Subcutaneous abdominal adipose tissue (tissue), 5 donors: ENCODE measurements around the gene SYK.
"Not testable (repeated sequence)": the region's sequence is repeated elsewhere in the genome, so short reads cannot be mapped to it uniquely, and the experiment has no call there.

Experiments used
- H3K27ac ChIP-seq: one replicate; pipeline ENCODE4 v1.7.0; 2013; ENCODE audit warnings: low read depth, mild to moderate bottlenecking, inconsistent platforms, low read length, moderate library complexity
- H3K27me3 ChIP-seq, 5 donors: one replicate each; pipeline ENCODE4 v1.7.0; 2013; ENCODE audit warnings: low read length in 5 of 5, inconsistent platforms in 1 of 5; ENCODE audit not compliant: control insufficient read depth in 5 of 5, insufficient read depth in 4 of 5
- H3K36me3 ChIP-seq, 5 donors: one replicate each; pipeline ENCODE4 v1.7.0; 2013; ENCODE audit warnings: low read length in 5 of 5; ENCODE audit not compliant: control insufficient read depth in 5 of 5, insufficient read depth in 5 of 5
- H3K4me1 ChIP-seq, 5 donors: one replicate each; pipeline ENCODE4 v1.7.0; 2013; ENCODE audit warnings: low read length in 5 of 5, mild to moderate bottlenecking in 3 of 5, moderate library complexity in 1 of 5; ENCODE audit not compliant: control insufficient read depth in 5 of 5, insufficient read depth in 5 of 5
- H3K4me3 ChIP-seq, 5 donors: one replicate each; pipeline ENCODE4 v1.7.0; 2013; ENCODE audit warnings: low read length in 5 of 5, low read depth in 1 of 5
- H3K9ac ChIP-seq, 5 donors: one replicate each; pipeline ENCODE4 v1.7.0; 2013; ENCODE audit warnings: low read length in 5 of 5, mild to moderate bottlenecking in 4 of 5, moderate library complexity in 3 of 5
- H3K9me3 ChIP-seq, 5 donors: one replicate each; pipeline ENCODE4 v1.7.0; 2013; ENCODE audit warnings: low read length in 5 of 5; ENCODE audit not compliant: control insufficient read depth in 5 of 5
- donor health status: healthy.
- donor health status: healthy.
- donor health status: healthy.
- donor health status: healthy.
- donor health status: healthy.

The SYK gene

DNA sequence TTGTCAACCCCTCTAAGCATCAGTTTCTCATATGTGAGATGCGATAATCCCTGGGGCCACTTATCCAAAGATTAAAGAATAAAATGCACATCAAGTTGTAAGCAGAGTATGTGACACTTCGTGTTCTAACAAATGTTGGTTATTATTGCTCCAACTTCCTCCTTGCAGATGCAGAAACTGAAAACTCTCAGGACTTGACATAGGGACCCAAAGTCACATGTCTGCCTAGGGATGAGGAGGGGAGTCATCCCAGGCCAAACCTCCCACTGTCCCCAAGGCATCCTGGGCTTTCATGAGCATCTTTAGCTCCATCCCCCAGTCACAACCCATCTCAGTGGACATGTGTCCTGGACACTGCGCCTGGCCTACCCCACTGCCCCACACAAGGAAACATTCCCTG, 27.5 kb upstream of the SYK start:
- H3K9me3 ChIP-seq = no peaks in the 10 kb centered on the region
- no peak overlapping the region for H3K27ac ChIP-seq
- no peaks in the 10 kb centered on the region for H3K36me3 ChIP-seq
- H3K4me1 ChIP-seq = peaks cover 0 to 3% (median 0%) of the 10 kb centered on the region in 5 donors
- no peak overlapping the region for H3K4me3 ChIP-seq
- no peak overlapping the region for H3K9ac ChIP-seq
- peaks cover 0 to 5% (median 0%) of the 10 kb centered on the region in 5 donors for H3K27me3 ChIP-seq

DNA sequence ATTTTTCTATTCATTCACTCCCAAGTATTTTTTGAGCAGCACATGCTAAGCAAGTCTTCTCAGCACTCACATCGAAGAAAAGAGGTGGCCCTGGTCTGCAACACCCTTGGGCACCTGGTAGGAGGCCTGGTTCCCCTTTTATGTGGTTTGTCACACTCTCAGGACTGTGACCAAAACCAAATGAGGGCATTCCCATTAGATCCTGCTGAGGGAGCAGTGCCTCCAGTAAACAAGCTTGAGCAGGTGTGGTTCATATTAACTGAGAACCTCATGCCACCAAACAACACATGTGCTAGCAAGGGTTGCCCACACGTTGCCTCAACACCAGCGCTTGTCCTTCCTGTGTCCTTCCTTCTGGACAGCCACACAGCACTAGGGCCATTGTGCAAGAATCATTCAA, 26.9 kb upstream of the SYK start:
- Histone ChIP-seq H3K9me3 (no peaks in the 10 kb centered on the region), H3K36me3 (no peaks in the 10 kb centered on the region), H3K27ac (no peak overlapping the region), H3K27me3 (peaks cover 0 to 5% (median 0%) of the 10 kb centered on the region in 5 donors), H3K4me1 (peaks cover 0 to 3% (median 0%) of the 10 kb centered on the region in 5 donors), H3K4me3 (no peak overlapping the region), H3K9ac (no peak overlapping the region)

DNA sequence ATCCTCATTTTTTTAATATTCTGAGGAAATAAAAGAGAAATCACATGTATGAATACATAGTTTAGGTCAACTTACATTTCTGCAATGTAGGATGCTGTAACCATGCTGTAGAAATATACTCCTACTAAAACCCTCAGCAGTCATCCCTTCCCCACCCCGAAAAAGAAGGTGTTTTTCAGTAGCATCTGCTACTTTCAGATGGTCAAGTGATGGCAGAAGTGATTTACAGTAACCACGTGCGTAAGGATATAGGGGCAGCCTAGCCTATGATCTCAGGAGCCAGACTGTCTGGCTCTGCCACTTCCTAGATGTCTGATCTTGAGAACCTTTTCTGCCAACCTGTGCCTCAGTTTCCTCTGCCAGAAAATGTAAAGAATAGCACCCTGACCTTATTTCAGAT, 26.0 kb upstream of the SYK start:
- Histone ChIP-seq H3K4me3 (no peak overlapping the region), H3K36me3 (no peaks in the 10 kb centered on the region), H3K27ac (no peak overlapping the region), H3K27me3 (peaks cover 0 to 5% (median 0%) of the 10 kb centered on the region in 5 donors), H3K9ac (no peak overlapping the region), H3K9me3 (no peaks in the 10 kb centered on the region), H3K4me1 (no peaks in the 10 kb centered on the region)

DNA sequence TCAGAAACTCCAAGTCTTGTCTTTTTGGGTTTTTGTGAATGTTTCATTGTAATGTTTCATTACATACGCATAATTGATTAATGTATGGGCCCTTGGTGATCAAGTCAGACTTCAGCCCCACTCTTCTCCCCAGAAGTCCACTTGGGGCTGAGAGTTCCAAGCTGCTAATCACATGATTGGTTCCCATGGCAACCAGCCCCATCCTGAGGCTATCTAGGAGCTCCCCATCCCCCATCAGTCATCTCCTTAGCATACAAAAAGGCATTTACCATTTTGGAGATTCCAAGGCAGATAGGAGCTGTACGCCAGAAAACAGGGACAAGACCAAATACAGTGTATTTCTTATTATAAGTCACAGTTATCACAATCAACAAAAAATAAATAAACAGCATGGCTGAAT, 22.9 kb upstream of the SYK start:
- Histone ChIP-seq H3K4me1 (no peaks in the 10 kb centered on the region), H3K9me3 (no peaks in the 10 kb centered on the region), H3K9ac (no peak overlapping the region), H3K27ac (no peak overlapping the region), H3K4me3 (no peak overlapping the region), H3K27me3 (peaks cover 0 to 5% (median 0%) of the 10 kb centered on the region in 5 donors), H3K36me3 (no peaks in the 10 kb centered on the region)

DNA sequence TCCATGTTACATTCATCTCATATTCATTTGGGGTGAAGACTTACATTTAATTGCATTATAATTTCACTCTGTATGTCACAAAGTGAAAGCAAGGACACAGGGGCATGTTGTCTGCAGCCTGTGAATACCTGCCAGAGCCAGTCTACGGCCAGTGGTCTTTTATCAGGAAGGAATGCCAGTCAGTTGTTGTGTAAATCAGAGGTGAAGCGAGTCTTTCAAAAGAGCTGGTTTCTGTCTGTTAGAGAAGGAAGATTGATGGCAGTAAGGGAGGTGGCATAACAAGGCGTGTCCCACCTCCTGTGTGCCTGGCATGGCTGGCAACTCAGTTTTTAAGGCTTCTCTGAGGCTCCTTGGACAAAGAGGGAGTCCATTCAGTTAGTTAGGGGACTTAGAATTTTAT, 18.1 kb upstream of the SYK start:
- H3K9me3 ChIP-seq = peaks cover 0 to 4% (median 0%) of the 10 kb centered on the region in 5 donors
- H3K4me3 ChIP-seq = no peak overlapping the region
- H3K36me3 ChIP-seq = no peaks in the 10 kb centered on the region
- H3K9ac ChIP-seq = no peak overlapping the region
- H3K27me3 ChIP-seq = peaks cover 0 to 5% (median 0%) of the 10 kb centered on the region in 5 donors
- no peak overlapping the region for H3K27ac ChIP-seq
- H3K4me1 ChIP-seq = no peaks in the 10 kb centered on the region

DNA sequence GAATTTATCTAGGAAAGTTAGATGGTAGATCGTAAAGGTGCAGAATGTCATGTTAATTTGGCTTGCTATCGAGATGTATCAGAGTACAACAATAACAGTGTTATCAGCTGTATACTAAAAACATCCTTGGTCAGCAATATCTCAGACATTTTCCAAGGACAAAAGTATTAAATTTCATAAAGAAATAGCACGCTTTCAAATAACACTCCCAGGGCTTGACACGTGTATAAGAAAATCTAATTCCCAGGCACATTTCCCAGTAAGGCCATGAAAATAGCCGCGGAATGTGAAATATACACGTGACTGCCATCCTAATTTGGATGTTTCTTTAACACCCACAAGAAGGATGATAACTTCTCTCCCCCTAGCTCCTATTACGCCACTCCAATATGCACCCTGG, 17.7 kb upstream of the SYK start:
- Histone ChIP-seq H3K9me3 (peaks cover 0 to 4% (median 0%) of the 10 kb centered on the region in 5 donors), H3K27ac (no peak overlapping the region), H3K9ac (no peak overlapping the region), H3K4me3 (no peak overlapping the region), H3K4me1 (no peaks in the 10 kb centered on the region), H3K36me3 (no peaks in the 10 kb centered on the region), H3K27me3 (peaks cover 0 to 5% (median 0%) of the 10 kb centered on the region in 5 donors)

DNA sequence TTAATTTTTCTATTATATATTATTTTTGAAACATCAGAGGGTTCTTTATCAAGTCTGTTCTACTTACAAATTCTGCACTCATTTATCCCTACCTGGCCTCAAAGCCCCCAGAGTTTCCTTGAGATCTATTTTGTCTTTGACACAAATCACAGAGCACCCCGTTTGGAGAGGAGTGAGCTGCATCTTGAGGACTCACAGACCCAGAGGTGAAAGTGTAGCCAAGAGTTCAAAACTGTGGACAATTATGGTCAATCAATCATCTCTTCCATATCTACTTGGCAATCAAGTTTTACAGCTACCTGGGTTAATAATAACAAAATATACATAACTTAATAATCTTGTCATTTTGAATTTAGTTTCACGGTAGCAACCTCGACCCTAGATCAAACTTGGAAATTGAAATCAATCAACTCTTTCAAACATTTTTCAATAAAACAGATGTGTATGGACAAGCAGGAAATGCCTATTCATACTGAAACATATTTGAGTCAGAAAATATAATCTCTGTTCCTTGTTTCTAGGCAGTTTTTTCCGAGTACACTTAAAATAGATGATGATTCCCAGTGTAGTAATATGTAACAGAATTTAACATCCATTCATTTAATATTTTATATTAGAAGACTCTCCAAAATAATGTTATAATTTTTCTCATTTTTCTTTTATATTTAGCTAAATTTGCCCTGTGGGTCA, 13.7 kb upstream of the SYK start:
- Histone ChIP-seq H3K4me1 (no peaks in the 10 kb centered on the region), H3K4me3 (no peak overlapping the region)

DNA sequence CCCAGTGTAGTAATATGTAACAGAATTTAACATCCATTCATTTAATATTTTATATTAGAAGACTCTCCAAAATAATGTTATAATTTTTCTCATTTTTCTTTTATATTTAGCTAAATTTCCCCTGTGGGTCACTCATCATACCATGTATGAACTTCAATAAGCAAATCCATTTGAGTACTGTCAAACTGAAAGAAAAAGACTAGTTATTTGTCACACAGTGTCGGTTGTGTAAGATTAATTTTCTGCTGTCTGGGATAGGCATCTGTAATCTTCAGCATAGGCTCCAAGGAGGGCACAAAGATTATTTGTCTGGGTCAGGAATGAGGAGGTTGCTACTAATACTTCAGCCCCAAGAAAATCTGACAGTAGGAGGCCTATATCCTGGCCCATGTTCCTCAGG, 13.1 kb upstream of the SYK start:
- H3K9ac ChIP-seq, H3K4me3 ChIP-seq: not testable (repeated sequence)

More for the DNA sequence above, 13.7 kb upstream of the SYK start:
- Histone ChIP-seq H3K9ac (no peak overlapping the region), H3K27ac (no peak overlapping the region), H3K36me3 (no peaks in the 10 kb centered on the region), H3K27me3 (peaks cover 0 to 11% (median 0%) of the 10 kb centered on the region in 5 donors), H3K9me3 (peaks cover 0 to 4% (median 0%) of the 10 kb centered on the region in 5 donors)

DNA sequence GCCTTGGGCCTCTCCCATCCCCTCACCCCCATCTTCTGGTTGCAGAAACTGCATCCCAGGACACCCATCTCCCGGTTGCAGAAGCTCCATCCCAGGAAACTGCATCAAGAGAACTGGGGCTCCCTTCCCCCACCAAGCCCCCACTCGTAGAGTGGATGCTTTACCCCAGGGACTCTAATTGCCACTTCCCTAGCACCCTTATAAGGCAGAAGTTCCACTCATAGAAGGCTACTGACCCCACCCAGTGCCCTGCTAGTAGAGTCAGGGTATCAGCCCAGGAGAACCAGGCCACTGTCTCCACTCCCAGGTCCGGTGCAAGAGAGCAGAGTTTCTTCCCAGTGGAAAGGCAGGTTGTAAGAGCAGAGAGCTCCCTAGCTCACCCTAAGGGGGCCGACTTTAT, 12.2 kb upstream of the SYK start:
- Histone ChIP-seq H3K9ac (no peak overlapping the region), H3K4me1 (no peaks in the 10 kb centered on the region), H3K27ac (no peak overlapping the region), H3K36me3 (no peaks in the 10 kb centered on the region), H3K4me3 (no peak overlapping the region), H3K27me3 (peaks cover 0 to 11% (median 0%) of the 10 kb centered on the region in 5 donors), H3K9me3 (peaks cover 0 to 4% (median 0%) of the 10 kb centered on the region in 5 donors)

More for the DNA sequence above, 13.1 kb upstream of the SYK start:
- peaks cover 0 to 11% (median 0%) of the 10 kb centered on the region in 5 donors for H3K27me3 ChIP-seq
- H3K27ac ChIP-seq, H3K9me3 ChIP-seq, H3K4me1 ChIP-seq, H3K36me3 ChIP-seq: not testable (repeated sequence)

DNA sequence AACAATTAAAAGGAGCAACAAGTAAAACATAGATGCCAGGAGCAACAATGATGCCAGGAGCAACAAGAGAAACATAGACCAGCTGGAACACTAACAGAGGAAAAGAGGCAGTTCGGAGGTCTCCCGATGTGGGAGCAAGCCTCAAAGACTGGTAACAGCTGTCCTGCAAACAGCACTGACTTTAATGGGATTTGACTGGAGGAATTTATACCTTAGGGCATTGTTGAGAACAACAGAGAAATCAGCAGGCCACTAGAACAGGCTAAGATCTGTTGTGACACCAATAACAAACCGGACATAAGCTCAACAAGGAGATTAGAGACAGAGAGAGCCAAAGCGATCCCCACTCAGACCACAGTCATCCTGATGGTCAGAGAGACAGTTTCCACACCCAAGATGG, 11.8 kb upstream of the SYK start:
- peaks cover 0 to under 1% (median 0%) of the 10 kb centered on the region in 5 donors for H3K4me1 ChIP-seq
- no peak overlapping the region for H3K27ac ChIP-seq
- H3K9me3 ChIP-seq = peaks cover 0 to 4% (median 0%) of the 10 kb centered on the region in 5 donors
- no peak overlapping the region for H3K9ac ChIP-seq
- peaks cover 0 to 10% (median 0%) of the 10 kb centered on the region in 5 donors for H3K27me3 ChIP-seq
- no peak overlapping the region for H3K4me3 ChIP-seq
- no peaks in the 10 kb centered on the region for H3K36me3 ChIP-seq
